Renal cortical epithelial cell (primary cell): Measurements from ENCODE around the gene TMX1. TPM values are rescaled to one million over a fixed set of nuclear protein-coding genes. Genes with fewer than 3 reads are reported as not detected.
A peak's percentile ranks its signal among the peaks of the same experiment; 100 is the strongest.

Experiments
- DNase-seq: peaks from one replicate; pipeline ENCODE4 v3.0.0-alpha.2; 2011; ENCODE audit warnings: low read depth
- total RNA-seq: library from RNA; depleted of rRNA; stranded (reverse); fragments of >200 nt; gene quantifications from 2 replicates; pipeline ENCODE4 v1.2.3, GENCODE V29; 2014

TMX1 gene
- total RNA-seq, 1 donor from 2014 or later = 86.4 TPM

DNA sequence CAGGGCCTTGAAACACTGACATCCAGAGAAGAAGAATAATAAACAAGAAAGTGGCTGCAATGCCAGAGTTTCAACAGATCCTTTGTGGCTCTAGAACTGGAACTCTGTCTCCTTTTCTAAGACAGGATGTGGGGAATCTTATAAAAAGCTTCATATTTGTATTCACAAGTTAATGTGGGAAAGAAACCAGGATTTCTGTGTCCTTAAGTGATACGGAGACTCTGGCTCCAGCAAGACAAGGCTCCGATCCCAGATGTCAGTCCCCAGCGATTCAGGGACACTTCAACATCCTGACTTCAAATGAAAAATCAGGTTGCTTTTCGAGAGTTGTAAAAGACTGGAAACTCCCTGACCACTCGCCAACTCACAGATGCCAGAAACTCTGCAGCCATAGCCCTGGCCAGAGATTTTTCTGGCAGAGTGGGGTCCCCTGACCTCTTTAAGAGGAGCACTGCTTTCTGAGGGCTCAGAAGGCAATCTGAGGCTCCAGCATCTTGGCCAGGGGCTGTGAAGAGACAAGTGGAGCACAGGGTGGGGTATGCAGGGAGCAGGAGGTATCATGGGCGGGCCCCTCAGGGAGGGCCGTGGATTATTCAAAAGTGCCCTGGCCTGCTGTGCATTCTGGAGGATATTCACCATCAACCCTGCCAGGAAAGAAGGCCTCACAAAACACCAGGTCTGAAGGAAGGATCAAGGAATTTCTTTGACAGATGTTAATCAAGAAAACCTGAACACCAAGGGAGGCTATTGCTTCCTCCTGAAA lies 53.3 kb downstream of the TMX1 start:
- DNase-seq = no peak

- DNase-seq = no peak
These were observed 53.9 kb downstream of the TMX1 start for GRCh38 chr14:51293912-51294389.

GRCh38 chr14:51294951-51295525 lies 55.0 kb downstream of the TMX1 start:
- DNase-seq = no peak

DNA sequence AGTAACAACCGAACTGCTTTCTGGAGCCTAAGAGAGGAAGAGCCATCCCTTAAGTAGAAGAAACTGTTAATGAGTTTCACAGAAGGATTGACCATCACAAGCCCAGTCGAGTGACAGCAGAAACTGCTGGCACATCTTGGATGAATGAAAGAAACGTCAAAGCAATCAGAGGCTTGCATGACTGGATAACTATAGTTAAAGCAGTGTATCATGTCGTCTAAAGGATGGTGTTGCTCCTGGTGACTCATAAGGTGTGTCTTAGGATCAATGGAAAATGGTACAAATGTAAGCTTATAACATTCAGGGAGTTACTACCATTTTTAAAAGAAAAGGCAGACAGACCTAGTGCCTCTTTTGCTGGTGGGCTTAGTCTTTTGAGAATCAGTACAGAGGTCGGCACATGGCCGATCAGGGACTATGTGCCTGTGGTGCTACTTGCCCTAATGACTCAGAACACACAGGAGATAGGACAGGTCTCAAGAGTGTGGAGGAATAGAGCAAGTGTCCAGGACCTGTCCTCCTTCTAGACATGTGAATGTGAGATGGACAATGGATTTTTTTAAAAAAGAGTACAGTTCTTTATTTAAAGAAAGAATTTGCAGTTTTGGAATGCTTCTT lies 55.7 kb downstream of the TMX1 start:
- no peak for DNase-seq

DNA sequence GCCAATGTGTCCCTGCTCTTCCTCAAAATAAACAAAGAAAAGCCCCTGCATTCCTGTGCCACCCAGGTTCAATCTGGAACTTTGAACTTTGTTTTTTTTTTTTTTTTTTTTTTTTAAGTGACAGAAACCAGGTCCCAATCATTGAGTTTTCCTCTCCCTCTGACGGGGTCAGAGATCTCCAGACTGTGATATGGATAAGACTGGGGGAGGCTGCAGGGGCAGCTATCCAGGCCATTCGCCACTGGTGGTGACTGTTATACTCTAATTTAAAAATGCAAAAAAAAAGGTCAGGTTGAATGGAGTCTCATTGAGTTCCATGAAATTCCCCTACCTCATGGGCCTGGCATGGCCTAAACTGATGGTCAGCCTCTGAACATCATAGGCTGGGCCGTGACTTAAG lies 57.0 kb downstream of the TMX1 start:
- DNase-seq = no peak

GRCh38 chr14:51298895-51299294 lies 58.8 kb downstream of the TMX1 start:
- DNase-seq = no peak

GRCh38 chr14:51302295-51303030 lies 62.4 kb downstream of the TMX1 start:
- DNase-seq = peak; percentile 79

- peak; percentile 82 for DNase-seq
These were observed 64.4 kb downstream of the TMX1 start for GRCh38 chr14:51304438-51304837.

- peak; percentile 97 for DNase-seq
These were observed 64.9 kb downstream of the TMX1 start for GRCh38 chr14:51304941-51305340.

DNA sequence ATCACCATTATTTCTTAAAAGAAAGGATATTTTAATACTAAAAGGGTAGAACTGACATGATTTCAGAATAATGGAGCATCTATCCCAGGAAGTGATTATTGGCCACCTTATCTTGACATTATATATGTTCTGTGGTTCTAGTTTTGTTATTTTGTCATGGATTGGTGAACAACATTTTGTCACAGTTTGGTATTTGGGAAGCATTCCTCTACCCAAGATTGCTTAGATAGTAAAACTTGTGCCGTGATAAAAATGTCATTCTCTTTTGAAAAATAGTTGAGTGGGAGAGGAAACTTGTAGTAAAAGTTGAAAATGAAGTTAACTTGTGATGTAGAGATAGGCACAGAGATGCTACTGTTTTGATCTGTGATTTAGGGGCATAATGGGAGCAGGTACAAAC lies 65.7 kb downstream of the TMX1 start:
- no peak for DNase-seq

Other genes starting within 250 kb of the TMX1 start
- 0.69 and 2.9 TPM in 2 replicates for gene TRIM9, start 145.1 kb upstream of the TMX1 start, total RNA-seq